NK-92 (cell line): ENCODE measurements around the gene KMT2B.
"Not testable (repeated sequence)": the region's sequence is repeated elsewhere in the genome, so short reads cannot be mapped to it uniquely, and the experiment has no call there.

Experiments used
- DNase-seq: peaks from one replicate; lab custom pipeline; 2025; ENCODE audit not compliant: unreplicated experiment; lab: John Stamatoyannopoulos, UW

Gene KMT2B

GRCh38 chr19:35712567-35713505 lies 5.0 kb upstream of the KMT2B start:
- DNase-seq, result no peak

- DNase-seq, result no peak
Measured at GRCh38 chr19:35713506-35713850, 4.3 kb upstream of the KMT2B start.

- no peak for DNase-seq
Measured at GRCh38 chr19:35713904-35714495, 3.8 kb upstream of the KMT2B start.

GRCh38 chr19:35714601-35715354 lies 3.0 kb upstream of the KMT2B start:
- no peak for DNase-seq

GRCh38 chr19:35715355-35715809 lies 2.4 kb upstream of the KMT2B start:
- DNase-seq, result no peak

- DNase-seq, result no peak
Measured at GRCh38 chr19:35715981-35716800, 1.6 kb upstream of the KMT2B start.

- peak; percentile 75 for DNase-seq
Measured at GRCh38 chr19:35716801-35717664, 770 bp upstream of the KMT2B start.

- DNase-seq, result no peak
Measured at GRCh38 chr19:35718345-35719041, 690 bp downstream of the KMT2B start.

- no peak for DNase-seq
Measured at GRCh38 chr19:35719402-35720162, 1.8 kb downstream of the KMT2B start.

- DNase-seq, result no peak
Measured at GRCh38 chr19:35720163-35720524, 2.3 kb downstream of the KMT2B start.

- no peak for DNase-seq
Measured at GRCh38 chr19:35720648-35721047, 2.8 kb downstream of the KMT2B start.

GRCh38 chr19:35721374-35721773 lies 3.6 kb downstream of the KMT2B start:
- DNase-seq, result no peak

- no peak for DNase-seq
Measured at GRCh38 chr19:35722461-35722860, 4.7 kb downstream of the KMT2B start.

- no peak for DNase-seq
Measured at GRCh38 chr19:35722897-35723296, 5.1 kb downstream of the KMT2B start.

- DNase-seq, result no peak
Measured at GRCh38 chr19:35723671-35724070, 5.9 kb downstream of the KMT2B start.

GRCh38 chr19:35724132-35724531 lies 6.3 kb downstream of the KMT2B start:
- DNase-seq, result not testable (repeated sequence)

- DNase-seq, result no peak
Measured at GRCh38 chr19:35724560-35724959, 6.8 kb downstream of the KMT2B start.

GRCh38 chr19:35725216-35725861 lies 7.5 kb downstream of the KMT2B start:
- no peak for DNase-seq
